Left renal cortex interstitium (tissue), 4 donors: ENCODE measurements around the gene ZCCHC24. TPM values are rescaled to one million over a fixed set of nuclear protein-coding genes. Genes with fewer than 3 reads are reported as not detected.

Experiments
- DNase-seq, 4 donors: peaks; one replicate each; pipeline ENCODE4 v3.0.0-alpha.2; 2013; ENCODE audit warnings: low read depth in 4 of 4, low spot score in 2 of 4, missing footprints in 1 of 4
- polyA plus RNA-seq, 4 donors: library from polyadenylated mRNA; unstranded; fragments of 120-200 nt; gene quantifications; one replicate each; pipeline ENCODE4 v1.2.1, GENCODE V29; 2013; ENCODE audit not compliant: insufficient read length in 4 of 4

The ZCCHC24 gene
- polyA plus RNA-seq: 10 to 100 TPM; 20.1 to 31.4 (median 25.6) TPM

DNA sequence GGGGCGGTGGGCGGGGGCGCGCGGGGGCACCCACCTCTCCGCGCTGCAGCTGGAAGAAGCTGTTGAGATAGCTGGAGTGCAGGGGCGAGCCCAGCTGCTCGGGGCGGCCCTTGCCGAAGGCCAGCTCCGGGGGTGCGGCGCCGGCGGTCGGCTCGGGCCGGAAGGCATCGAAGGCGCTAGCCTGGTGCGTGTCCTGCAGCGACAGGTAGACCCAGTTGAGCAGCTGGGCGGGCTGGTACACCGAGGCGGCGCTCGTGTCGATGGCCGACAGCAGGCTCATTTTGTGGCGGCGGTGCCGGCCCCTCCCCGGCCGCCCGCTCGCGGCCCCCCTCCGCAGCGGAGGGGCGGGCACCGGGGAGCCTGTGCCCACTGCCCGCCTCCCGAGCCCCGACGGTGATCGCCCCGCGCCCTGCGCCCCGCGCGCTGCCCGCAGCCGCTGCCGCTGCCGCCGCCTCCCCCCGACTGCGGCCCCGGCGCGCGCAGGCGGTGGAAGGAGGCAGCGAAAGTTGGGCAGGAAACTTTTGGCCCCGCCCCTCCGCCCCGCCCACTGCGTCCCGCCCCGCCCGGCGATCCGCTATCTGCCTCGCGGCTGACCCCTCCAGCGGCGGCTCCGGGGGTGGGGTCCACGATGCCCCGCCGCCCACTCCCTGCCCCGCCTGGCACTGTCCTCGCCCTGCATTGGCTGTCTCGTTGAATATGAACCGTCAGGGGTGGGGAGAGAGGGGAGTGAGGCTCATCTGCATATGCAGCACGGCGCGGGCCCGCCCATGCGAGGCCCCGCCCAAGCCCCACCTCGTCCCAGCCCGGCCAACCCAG is at the start of gene ZCCHC24:
Gene ZCCHC24, minus strand, starts transcription at position 464 of the 816 bp plus-strand sequence. Its CDS starts 184 bp downstream, at position 280.
- DNase-seq: peak in 3 of 4 donors; percentile 88 to 94 (median 94)

DNA sequence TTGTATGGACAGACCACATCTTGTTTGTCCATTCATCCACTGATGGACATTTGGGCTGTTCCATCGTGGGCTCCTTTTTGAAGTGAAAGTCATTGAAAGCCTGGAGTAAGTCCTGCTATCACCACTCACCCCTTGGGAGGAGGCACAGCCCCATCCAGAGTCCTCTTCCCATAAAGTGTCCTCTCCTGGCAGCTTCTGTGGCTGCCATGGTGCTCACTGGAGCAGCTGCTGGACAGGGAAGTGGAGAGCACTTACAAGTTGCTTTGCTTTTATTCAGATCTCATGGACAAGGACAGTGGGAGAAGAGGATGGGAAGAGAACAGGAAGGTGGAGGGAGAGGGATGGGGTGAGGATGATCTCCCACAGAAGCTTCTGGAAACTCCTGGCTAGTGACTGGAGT is 48.4 kb upstream of the ZCCHC24 start:
- no peak for DNase-seq

DNA sequence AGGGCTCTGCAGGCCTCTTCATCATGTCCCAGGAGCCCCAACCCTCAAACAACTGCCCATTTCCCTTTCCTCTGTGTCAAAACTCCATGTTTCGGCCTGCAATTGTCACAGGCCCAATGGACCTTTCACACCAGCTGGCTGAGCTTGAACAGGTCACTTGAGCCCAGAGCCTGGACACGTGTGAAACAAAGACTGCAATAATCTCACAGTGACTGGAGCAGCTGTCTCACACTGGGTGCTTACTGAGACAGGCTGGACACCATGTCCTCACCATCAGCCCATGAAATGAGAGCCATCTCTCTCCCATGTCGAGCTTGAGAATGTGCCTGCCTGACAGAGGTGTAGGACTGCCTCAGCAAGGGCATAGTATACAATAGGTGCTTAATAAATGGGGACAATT is 47.4 kb upstream of the ZCCHC24 start:
- DNase-seq: no peak

DNA sequence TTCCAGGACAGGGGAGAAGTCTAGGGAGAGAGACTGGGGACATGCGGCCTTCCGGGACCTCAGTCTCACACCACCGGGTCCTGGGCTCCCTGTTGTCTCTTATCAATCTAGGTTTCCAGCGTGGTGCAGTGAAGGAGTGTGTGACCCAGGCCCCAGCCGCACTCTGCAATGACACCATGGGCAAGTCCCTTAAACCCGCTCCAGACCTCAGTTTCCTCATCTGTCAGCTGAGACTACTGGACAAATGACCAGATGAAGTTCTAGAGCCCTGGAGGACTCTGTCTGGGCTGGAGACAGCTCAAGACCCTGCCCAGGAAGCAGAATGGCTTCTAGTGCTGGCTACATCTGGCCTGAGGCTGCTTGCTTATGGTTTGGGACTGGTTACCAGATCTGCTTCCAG is 46.8 kb upstream of the ZCCHC24 start:
- no peak for DNase-seq

DNA sequence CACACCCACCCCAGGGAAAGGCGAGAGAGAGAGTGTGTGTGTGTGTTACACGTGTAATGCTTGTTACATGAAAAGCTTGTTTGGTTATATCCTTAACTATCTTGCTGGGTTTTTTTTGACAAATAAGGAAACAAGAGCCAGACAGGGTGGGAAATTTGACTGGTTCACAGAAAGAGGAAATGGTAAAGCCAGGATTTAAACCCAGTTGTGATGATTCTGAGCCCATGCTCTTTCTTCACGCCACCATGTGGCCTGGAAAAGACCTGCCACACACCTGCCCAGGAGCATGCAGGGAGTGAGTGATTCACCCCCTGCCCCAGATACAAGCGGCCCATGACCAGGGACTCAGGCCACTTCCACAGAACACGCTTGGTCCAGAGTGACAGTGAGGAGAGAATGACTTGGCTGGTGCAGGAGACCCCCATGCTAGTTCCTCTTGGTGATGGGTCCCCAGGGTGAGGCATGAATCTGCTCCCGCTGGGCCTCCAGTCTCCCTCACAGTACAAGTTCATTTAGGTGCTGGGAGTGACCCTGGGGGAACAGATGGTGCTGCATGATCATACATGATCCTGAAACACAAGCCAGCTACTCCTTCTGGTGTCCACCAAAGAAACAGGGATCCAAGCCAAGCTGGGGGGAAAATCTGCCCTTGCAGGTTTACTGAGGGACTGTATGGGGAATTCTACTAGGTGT is 45.9 kb upstream of the ZCCHC24 start:
- no peak for DNase-seq

DNA sequence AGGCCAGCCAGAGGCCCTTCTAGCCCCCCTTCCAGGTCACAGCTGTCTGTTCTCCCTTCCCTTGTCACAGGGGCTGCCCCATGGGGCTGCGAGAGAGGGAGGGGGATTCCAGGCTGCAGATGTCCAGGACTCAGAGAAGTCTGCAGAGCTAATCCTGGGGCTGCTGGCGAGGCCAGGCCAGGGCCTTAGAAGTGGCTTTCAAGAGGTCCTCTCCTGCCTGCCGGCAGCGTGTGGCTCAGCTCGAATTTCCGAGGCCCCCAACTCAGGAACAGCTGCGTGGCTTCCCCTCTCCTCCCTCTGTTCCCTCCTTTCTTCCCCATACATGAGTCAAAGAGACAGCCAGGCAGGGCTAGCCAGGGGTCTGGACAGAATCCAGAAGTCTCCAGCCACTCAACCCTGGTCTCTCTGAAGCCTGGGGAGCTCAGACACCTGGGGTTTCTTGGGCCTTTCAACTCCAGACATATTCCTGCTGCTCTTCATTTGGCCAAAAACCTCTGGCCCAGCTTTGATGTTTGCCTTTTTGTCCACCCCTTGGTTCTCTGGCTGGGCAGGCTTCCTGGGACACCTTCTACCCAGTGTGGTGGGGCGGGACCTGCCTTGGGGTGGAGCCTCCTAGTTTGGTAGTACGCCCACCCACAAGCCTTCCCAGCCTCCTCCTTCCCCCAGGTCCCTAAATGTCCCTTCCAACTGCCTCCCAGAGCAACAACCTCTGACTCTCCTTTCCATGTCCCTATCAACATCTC is 45.1 kb upstream of the ZCCHC24 start:
- peak in 2 of 4 donors; percentile 64 to 74 for DNase-seq

DNA sequence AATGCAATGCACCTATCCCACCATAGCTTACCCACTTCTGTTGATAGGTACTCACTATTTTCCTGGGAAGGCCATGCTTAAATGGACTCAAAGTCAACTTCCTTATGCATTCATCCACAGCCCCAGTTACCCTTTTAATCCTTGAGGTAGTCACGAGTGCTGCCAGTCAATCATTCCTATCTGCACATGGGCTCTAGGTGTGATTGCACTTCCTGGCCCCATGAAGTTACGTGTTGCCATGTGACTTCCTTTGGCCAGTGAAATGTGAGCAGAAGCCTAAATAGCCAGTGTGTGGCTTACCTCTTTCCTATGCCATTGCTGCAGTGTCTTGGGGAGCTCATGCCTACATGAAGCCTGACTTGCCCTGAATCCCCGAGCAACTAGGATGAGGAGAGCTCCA is 43.4 kb upstream of the ZCCHC24 start:
- DNase-seq: no peak

DNA sequence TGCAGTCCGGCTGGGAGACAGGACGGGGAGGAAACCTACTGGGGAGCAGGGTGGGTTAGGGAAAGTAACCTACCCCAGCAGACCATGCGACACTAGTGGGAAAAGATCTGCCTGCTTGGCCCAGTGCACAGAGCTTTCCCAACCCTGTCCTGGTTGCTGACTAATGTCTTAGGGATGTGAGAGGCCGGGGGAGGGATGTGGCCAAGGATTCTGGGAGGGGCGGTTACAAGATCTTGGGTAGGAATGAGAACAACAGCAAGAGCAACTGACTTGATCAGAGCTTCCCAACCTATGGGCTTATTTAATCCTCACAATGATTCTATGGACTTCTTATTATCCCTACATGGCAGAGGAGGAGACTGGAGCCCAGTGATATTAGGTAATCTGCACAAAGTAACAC is 42.9 kb upstream of the ZCCHC24 start:
- no peak for DNase-seq

DNA sequence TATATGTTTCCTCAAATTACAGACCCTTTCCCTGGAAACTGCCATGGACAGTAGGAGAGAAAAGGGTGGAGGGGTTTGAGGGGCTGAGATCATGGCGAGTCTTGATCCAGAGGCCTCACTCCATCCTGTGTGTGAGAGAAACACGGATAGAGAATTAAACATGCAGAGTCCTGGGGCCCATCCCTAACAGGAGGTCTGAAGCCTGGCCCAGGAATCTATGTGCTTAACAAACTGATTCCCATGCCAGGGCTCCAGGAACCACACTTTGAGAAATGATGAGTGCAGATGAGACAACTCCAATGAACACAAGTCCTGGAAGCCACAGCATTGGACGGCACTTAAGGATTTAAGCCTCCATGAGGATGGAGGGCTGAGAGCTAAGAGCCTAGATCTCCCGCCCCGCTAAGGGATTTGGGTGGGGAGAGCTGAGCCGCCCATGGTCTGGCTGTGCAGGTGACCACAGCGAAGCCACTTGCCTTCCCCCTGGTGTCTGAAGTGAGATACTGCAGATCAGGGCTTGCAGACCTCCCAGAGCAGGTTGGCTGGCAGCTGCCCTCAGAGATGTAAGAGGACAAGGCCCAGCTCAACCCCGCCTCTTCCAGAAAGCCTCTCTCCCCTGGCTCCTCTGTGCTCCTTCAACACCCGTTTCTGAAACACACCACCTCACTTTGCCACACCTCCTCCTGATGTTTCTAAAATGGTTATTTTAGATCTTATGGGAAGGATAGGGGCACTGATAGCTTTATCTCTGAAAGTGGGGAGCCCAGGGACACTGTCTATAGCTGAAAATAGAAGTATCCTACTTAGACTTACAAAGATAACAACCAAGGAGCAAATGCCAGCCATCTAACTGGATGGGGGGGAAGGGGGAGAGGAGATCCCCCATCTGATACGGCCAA is 42.1 kb upstream of the ZCCHC24 start:
- DNase-seq: no peak

DNA sequence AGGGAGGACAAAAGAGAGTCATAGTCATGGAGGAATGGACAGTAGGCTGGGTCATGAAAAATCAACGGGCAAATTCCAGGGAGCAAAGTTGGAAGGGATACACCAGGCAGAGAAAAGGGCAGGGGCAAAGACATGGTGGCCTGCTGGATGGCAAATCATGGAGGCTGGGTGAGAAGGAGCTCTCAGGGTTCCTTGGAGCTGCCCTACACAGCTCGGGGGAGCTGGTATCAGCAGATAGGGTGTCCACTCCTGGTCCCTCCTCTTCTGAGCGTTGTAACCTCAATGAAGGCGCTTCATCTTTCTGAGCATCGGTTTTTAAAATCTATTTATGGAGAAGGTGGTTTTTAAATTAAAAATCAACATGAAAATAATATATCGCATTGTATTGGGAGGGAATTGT is 39.1 kb upstream of the ZCCHC24 start:
- no peak for DNase-seq

DNA sequence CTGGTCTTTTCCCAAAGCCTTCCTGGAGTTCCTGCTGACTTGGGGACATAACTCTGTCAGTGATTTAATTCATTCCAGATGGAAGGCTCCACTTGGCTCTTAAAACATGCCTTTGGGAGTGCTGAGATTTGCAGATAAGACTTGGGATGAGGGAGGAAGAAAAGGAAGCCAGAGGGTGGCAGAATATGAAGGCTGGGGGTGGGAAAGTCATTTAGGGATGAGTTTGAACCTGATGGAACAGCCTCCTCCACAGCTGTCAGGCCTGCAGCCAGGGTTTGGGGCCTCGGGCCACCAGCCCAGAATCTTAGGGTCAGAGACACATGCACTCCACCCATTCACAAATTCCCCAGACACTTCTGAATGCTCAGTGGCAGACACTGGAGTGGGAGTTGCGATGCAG is 38.5 kb upstream of the ZCCHC24 start:
- peak in 1 of 4 donors; percentile 28 for DNase-seq

DNA sequence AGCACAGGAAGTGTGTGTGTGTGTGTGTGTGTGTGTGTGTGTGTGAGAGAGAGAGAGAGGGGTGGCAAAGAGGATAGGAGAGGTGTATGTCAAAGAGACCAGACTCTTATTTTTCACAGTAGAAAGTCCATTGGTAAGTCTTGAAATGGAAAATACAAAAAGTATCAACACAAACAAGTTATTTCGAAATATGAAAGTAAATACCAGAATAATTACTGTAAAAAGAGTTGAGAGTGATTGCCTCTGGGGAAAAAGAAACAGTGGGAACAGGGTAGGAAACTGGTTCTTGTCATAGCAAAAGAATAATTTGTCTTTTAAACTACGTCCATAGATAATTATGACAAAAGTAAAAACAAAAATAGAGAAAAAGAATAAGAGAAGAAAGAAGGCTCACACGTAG is 37.9 kb upstream of the ZCCHC24 start:
- DNase-seq: no peak

DNA sequence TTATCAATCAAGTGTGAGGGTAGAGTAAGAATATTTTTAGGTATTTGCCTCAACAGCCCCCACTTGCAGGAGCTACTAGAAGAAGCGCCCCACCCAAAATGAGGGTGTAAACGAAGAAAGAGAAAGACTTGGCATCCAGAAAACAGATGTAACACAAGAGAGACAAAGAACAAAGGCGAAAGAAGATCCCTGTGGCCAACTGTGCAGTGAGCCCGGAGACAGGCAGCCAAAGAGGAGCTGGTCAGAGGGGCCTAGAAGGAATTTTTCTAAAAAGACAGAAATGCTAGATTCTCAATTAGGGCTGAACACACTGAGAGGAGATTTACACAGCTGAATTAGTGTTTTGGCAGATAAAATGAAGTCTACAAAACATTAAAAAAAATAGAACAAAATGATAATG is 37.3 kb upstream of the ZCCHC24 start:
- DNase-seq: no peak

DNA sequence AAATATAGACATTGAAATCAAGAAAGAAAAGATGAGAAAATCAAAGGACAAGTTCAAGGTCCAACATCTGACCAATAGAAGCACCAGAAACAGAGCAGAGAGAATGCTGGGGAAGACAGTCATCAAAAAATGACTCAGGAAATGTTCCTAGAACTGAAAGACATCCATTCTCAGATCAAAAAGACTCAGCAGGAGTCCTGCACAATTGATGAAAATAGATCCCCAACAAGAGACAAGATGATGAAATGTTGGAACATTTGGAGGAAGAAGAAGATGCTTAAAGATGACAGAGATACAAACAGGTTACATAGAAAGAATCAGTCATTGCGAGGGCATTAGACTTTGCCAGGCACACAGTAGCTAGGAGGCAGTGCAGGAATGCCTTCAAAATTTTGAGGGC is 36.9 kb upstream of the ZCCHC24 start:
- no peak for DNase-seq

DNA sequence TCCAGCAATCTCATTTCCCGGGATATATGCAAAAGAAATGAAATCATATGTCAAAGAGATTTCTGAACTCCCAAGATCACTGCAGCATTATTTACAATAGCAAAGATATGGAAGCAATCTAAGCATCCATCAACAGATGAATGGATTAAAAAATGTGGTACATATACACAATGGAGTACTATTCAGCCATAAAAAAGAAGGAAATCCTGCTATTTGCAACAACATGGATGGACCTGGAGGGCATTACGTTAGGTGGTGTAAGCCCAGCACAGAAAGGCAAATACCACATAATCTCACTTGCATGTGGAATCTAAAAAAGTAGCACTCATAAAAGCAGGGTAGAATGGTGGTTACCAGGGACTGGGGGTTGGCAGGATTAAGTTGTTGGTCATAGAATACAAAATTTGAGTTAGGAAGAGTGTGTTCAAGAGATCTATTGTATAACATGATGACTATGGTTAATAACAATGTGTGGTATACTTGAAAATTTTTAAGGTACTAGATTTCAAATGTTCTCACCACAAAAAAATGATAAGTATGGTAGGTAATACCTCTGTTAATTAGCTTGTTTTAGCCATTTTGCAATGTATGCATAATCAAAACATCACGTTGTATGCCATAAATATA is 34.0 kb upstream of the ZCCHC24 start:
- DNase-seq: no peak

DNA sequence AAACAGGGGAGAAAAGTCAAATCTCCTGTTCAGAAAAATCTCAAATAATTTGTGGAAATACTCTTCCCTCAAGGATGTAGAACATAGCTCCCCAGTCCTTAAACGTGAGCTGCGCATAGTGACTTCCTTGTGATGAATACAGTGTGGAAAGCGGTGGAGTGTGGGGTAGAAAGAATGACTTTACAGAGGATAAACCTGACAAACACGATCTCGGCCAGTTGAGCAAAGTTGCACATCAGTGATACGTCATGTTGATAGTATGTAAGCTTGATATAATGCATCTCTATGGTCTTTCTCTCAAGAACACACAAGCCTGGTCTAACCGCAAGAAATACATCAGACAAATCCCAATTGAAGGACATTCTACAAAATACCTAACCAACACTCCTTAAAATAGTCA is 32.0 kb upstream of the ZCCHC24 start:
- no peak for DNase-seq

DNA sequence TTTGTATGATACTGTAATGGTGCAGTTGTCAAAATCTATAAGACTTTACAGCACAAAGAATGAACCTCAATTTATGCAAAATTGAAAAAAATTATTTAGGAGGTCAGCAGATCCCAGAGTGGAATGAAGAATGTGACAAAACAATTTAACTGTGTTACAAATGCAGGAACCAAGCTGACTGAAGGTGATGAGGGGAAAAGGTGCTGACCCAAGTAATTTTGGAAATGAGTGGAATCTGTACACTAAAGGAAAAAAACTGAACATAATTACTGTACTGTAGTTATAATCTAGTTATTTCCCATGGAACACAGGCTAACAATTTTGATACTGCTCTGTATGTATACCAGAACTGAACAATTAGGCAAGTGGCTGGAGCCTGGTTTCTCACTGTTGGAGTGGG is 31.2 kb upstream of the ZCCHC24 start:
- no peak for DNase-seq

DNA sequence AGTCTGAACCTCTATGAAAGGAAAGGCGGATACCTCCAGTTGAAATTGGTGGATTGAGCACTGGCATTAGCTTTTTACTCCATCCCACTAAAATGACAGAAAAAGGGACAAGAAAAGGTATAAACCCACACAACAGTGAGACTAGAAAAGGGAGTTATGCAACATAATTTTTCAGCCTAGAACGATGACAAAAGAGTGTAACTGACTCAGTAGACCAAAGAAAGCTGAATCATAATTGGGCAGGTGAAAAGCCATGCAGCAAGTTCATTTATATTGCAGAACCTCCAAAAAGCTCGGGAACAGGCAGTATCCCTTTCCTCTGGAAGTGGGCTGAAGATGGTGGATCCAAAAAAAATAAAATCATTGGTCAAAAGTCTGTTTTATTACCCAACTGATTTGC is 30.5 kb upstream of the ZCCHC24 start:
- DNase-seq: no peak

DNA sequence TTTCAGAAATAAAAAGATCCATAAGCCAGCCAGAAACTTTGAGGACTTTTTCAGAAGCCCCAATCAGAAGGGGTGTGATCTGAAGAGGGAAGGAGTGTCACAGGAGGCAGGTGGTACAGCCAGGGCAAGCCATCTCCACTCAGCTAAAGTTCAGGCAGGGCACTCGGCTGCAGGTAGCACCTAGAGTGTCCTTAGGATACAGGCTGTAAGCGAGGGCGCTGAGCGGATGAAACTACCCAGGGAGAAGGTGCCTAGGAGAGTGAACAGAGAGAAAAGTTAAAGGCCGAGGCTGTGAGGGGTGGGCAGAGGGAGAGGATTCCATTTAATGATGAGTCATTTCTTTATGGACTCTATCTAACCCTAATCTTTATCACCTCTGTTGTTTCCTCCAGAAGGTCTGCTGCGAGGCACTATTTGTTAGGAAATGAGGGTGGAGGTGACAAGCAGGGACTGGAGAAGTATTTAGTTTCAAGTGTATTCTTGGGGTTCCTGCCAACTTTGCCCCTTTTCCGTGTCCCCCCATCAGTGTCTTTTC is 29.8 kb upstream of the ZCCHC24 start:
- DNase-seq: no peak
